Tibial artery (tissue), 4 donors: ENCODE measurements around the gene P2RY14.

Experiments
- DNase-seq, 2 donors: peaks; one replicate each; pipeline ENCODE4 v3.0.0-alpha.2; 2019
- H3K27ac ChIP-seq, 2 donors: fragments of 200-600 bp; sonication (generic) in 1 of 2; 1 replicate in 1 of 2; 2 replicates in 1 of 2; pipeline ENCODE4 v1.5.1; 2018 to 2019; ENCODE audit warnings: mild to moderate bottlenecking in 1 of 2
- H3K27me3 ChIP-seq, 2 donors: fragments of 200-600 bp; sonication (generic) in 1 of 2; one replicate each; pipeline versions ENCODE4 v1.5.1 to v1.6.0; 2016 to 2019
- H3K36me3 ChIP-seq, 3 donors: fragments of 200-600 bp; sonication (generic) in 2 of 3; one replicate each; pipeline ENCODE4 v1.5.1; 2016 to 2019; ENCODE audit warnings: mild to moderate bottlenecking in 2 of 3
- H3K4me1 ChIP-seq, 4 donors: fragments of 200-600 bp; sonication (generic) in 2 of 4; 1 replicate in 3 of 4; 2 replicates in 1 of 4; pipeline ENCODE4 v1.5.1; 2016 to 2019
- H3K4me3 ChIP-seq, 2 donors: fragments of 200-600 bp; sonication (generic) in 1 of 2; 1 replicate in 1 of 2; 2 replicates in 1 of 2; pipeline ENCODE4 v1.5.1; 2018 to 2019; ENCODE audit warnings: mild to moderate bottlenecking in 2 of 2
- H3K9me3 ChIP-seq, 3 donors: fragments of 200-600 bp; sonication (generic) in 1 of 3; one replicate each; pipeline ENCODE4 v1.5.1; 2016 to 2019
- CTCF ChIP-seq, 2 experiments: fragments of 200-600 bp in 1 of 2; fragments of 450-650 bp in 1 of 2; IDR thresholded peaks; one replicate each; pipeline ENCODE4 v1.5.1; 2017 to 2019; ENCODE audit warnings: antibody characterized with exemption in 2 of 2, mild to moderate bottlenecking in 1 of 2, moderate library complexity in 1 of 2
- intact Hi-C: fragments of 100-400 bp; cut with DNase I; formaldehyde crosslinking; loops from one replicate; pipeline ENCODE4 v1.15.0; 2023; ENCODE audit warnings: low total_unique reads

The P2RY14 gene

GRCh38 chr3:151319628-151320027 is 41.3 kb upstream of the P2RY14 start:
- no peak overlapping the region for H3K27ac ChIP-seq
- no peak for TF ChIP-seq CTCF (IDR thresholded peaks at IDR 0.05)
- H3K4me1 ChIP-seq, result no peaks in the 10 kb centered on the region
- H3K9me3 ChIP-seq, result no peaks in the 10 kb centered on the region
- no peak for DNase-seq
- no peaks in the 10 kb centered on the region for H3K36me3 ChIP-seq
- H3K4me3 ChIP-seq, result no peak overlapping the region
- H3K27me3 ChIP-seq, result no peaks in the 10 kb centered on the region
- intact Hi-C loops, result no loop called here

GRCh38 chr3:151318991-151319390 is 40.6 kb upstream of the P2RY14 start:
- Histone ChIP-seq H3K36me3 (no peaks in the 10 kb centered on the region), H3K27me3 (no peaks in the 10 kb centered on the region), H3K4me3 (no peak overlapping the region), H3K27ac (no peak overlapping the region), H3K9me3 (no peaks in the 10 kb centered on the region), H3K4me1 (no peaks in the 10 kb centered on the region)
- no peak for TF ChIP-seq CTCF (IDR thresholded peaks at IDR 0.05)
- intact Hi-C loops, result no loop called here
- no peak for DNase-seq

GRCh38 chr3:151318313-151318712 is 40.0 kb upstream of the P2RY14 start:
- Histone ChIP-seq H3K4me3 (no peak overlapping the region), H3K4me1 (no peaks in the 10 kb centered on the region), H3K27me3 (no peaks in the 10 kb centered on the region), H3K27ac (no peak overlapping the region), H3K36me3 (no peaks in the 10 kb centered on the region), H3K9me3 (no peaks in the 10 kb centered on the region)
- no peak for DNase-seq
- TF ChIP-seq CTCF (IDR thresholded peaks at IDR 0.05), result no peak
- intact Hi-C loops, result no loop called here

- Histone ChIP-seq H3K27ac (no peak within 1 kb of the TSS), H3K4me3 (no peak within 1 kb of the TSS), H3K9me3 (no peaks in the 10 kb centered on the region), H3K27me3 (no peaks in the 10 kb centered on the region), H3K36me3 (no peaks in the 10 kb centered on the region), H3K4me1 (no peaks in the 10 kb centered on the region)
- TF ChIP-seq CTCF (IDR thresholded peaks at IDR 0.05), result no peak
- no peak for DNase-seq
- intact Hi-C loops, result no loop called here
Measured at GRCh38 chr3:151316267-151316991, 38.1 kb upstream of the P2RY14 start, which contains the start of gene GPR87. Gene GPR87 (minus strand): TSS chr3:151316820. CDS start chr3:151300100, 16,720 bp downstream.

GRCh38 chr3:151315846-151316245 is 37.5 kb upstream of the P2RY14 start:
- Histone ChIP-seq H3K27me3 (no peaks in the 10 kb centered on the region), H3K27ac (no peak overlapping the region), H3K4me3 (no peak overlapping the region), H3K9me3 (no peaks in the 10 kb centered on the region), H3K4me1 (no peaks in the 10 kb centered on the region), H3K36me3 (no peaks in the 10 kb centered on the region)
- intact Hi-C loops, result no loop called here
- TF ChIP-seq CTCF (IDR thresholded peaks at IDR 0.05), result no peak
- no peak for DNase-seq
